NCI-H748 (cell line): ENCODE data around the gene SHMT1.
"Not testable (repeated sequence)": the region's sequence is repeated elsewhere in the genome, so short reads cannot be mapped to it uniquely, and the experiment has no call there.

Source experiments
- DNase-seq: peaks from one replicate; lab custom pipeline; 2025; ENCODE audit not compliant: unreplicated experiment; lab: John Stamatoyannopoulos, UW

SHMT1 gene

GRCh38 chr17:18363101-18364049 lies at the start of gene SHMT1:
SHMT1 (minus strand) TSS chr17:18363550; CDS start chr17:18355981, 7,569 bp downstream.
- peak; percentile 98 for DNase-seq

GRCh38 chr17:18412001-18412538 lies 48.7 kb upstream of the SHMT1 start:
- DNase-seq = not testable (repeated sequence)

- peak; percentile 26 for DNase-seq
Observed at GRCh38 chr17:18411377-18411864, 48.1 kb upstream of the SHMT1 start.

- peak; percentile 42 for DNase-seq
Observed at GRCh38 chr17:18410736-18411135, 47.4 kb upstream of the SHMT1 start.

GRCh38 chr17:18409321-18409720 lies 46.0 kb upstream of the SHMT1 start:
- DNase-seq = peak; percentile 61

GRCh38 chr17:18408906-18409305 lies 45.6 kb upstream of the SHMT1 start:
- DNase-seq = peak; percentile 60

GRCh38 chr17:18403604-18404003 lies 40.3 kb upstream of the SHMT1 start:
- DNase-seq = not testable (repeated sequence)

GRCh38 chr17:18403166-18403565 lies 39.8 kb upstream of the SHMT1 start:
- not testable (repeated sequence) for DNase-seq

- DNase-seq = not testable (repeated sequence)
Observed at GRCh38 chr17:18401872-18402590, 38.7 kb upstream of the SHMT1 start.

GRCh38 chr17:18388728-18389127 lies 25.4 kb upstream of the SHMT1 start:
- not testable (repeated sequence) for DNase-seq

GRCh38 chr17:18388266-18388665 lies 24.9 kb upstream of the SHMT1 start:
- not testable (repeated sequence) for DNase-seq

GRCh38 chr17:18387583-18387982 lies 24.2 kb upstream of the SHMT1 start:
- DNase-seq = not testable (repeated sequence)

GRCh38 chr17:18384271-18384670 lies 20.9 kb upstream of the SHMT1 start:
- not testable (repeated sequence) for DNase-seq

GRCh38 chr17:18383079-18383481 lies 19.7 kb upstream of the SHMT1 start:
- not testable (repeated sequence) for DNase-seq

- DNase-seq = no peak
Observed at GRCh38 chr17:18382441-18383078, 19.2 kb upstream of the SHMT1 start.

- no peak for DNase-seq
Observed at GRCh38 chr17:18381953-18382245, 18.5 kb upstream of the SHMT1 start.

GRCh38 chr17:18381158-18381952 lies 18.0 kb upstream of the SHMT1 start:
- DNase-seq = no peak

GRCh38 chr17:18380471-18381157 lies 17.3 kb upstream of the SHMT1 start:
- DNase-seq = no peak

- DNase-seq = no peak
Observed at GRCh38 chr17:18379246-18380146, 16.1 kb upstream of the SHMT1 start.
